Coronary artery (tissue), 2 donors: ENCODE results near the gene RAD51B.

Source experiments
- DNase-seq: peaks from one replicate; pipeline ENCODE4 v3.0.0-alpha.2; 2017; ENCODE audit warnings: low spot score
- H3K27ac ChIP-seq, 2 donors: fragments of 200-600 bp; sonication (generic); one replicate each; pipeline ENCODE4 v1.5.1; 2016 to 2019
- H3K4me3 ChIP-seq: fragments of 200-600 bp; sonication (generic); 2 replicates; pipeline ENCODE4 v1.5.1; 2016; ENCODE audit warnings: mild to moderate bottlenecking, moderate library complexity
- TF ChIP-seq, protein P1 (sequence below): fragments of 200-600 bp; sonication (generic); IDR thresholded peaks from one replicate; pipeline ENCODE4 v1.5.1; 2019; ENCODE audit warnings: antibody characterized with exemption

The RAD51B gene

DNA sequence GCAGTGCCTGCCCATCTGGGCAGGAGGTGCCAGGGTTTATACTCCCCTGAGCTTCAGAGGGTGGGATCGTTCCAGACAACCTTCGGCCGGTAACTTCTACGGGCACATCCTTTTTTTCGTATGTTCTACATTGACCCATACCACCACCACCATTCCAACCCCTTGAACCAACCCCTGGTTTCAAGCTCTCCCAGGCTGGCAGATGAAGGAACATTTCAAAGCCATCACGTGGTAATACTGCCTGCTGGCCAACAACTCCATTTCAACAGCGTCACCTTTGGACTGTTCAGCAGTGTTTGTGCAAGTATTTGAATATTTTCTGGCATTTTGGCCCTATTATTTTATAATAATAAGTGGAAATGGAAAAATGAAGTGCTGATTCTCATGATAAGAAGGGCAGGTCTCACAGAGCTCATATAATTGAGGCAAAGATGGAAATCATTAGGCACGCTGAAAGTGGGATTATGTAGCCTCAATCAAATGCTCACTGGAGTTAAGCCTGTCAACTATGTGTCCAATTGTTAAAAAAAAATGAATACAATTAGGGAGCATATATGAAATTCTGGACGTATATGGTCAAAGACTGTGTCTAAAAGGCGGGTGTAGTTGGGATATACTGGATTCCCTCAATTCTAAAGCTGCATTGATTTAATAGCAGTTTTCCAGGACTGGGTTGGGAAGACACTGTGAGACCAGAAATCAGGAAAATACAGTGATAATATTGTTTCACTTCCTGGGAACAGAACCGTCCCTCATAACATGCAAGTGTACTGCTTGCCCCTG is 811.2 kb downstream of the RAD51B start:
- TF ChIP-seq, protein P1, sequence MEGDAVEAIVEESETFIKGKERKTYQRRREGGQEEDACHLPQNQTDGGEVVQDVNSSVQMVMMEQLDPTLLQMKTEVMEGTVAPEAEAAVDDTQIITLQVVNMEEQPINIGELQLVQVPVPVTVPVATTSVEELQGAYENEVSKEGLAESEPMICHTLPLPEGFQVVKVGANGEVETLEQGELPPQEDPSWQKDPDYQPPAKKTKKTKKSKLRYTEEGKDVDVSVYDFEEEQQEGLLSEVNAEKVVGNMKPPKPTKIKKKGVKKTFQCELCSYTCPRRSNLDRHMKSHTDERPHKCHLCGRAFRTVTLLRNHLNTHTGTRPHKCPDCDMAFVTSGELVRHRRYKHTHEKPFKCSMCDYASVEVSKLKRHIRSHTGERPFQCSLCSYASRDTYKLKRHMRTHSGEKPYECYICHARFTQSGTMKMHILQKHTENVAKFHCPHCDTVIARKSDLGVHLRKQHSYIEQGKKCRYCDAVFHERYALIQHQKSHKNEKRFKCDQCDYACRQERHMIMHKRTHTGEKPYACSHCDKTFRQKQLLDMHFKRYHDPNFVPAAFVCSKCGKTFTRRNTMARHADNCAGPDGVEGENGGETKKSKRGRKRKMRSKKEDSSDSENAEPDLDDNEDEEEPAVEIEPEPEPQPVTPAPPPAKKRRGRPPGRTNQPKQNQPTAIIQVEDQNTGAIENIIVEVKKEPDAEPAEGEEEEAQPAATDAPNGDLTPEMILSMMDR = no peak
- peak overlapping the region; percentile 28 to 59 for H3K27ac ChIP-seq
- DNase-seq = peak; percentile 73
- H3K4me3 ChIP-seq = no peak overlapping the region

DNA sequence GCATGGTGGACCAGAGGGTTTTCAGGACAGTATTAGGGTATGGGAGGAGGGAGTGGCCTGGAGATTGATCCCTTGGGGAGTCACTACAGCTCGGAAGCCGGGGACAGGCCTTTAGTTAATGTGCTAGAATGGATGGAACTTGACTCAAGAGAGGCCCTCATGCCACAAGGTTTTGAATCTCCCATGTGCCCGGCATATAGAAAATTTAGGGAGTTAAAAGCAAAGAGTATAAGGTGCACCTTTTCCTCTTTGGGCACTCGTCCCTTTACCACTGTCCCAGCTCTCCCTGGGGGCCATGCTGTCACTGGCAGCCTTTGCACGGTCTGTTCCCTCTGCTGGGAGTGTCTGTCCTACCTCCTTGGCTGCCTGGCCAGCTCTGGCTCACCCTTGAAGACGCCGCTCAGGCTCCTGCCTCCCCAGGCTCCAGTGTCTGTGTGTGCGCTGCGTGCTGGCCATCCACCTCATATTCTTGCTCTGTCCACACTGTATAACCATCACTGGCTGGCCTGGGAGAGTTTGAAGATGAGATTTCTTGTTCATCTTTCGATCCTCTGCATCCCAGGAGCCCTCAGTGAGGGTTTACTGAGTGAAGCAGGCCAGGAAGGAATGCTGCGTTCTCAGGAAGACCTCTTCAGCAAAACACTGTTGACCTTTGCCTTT is 811.9 kb downstream of the RAD51B start:
- H3K4me3 ChIP-seq = no peak overlapping the region
- DNase-seq = peak; percentile 61
- H3K27ac ChIP-seq = peak overlapping the region; percentile 1 to 59
- TF ChIP-seq, protein P1 = no peak

DNA sequence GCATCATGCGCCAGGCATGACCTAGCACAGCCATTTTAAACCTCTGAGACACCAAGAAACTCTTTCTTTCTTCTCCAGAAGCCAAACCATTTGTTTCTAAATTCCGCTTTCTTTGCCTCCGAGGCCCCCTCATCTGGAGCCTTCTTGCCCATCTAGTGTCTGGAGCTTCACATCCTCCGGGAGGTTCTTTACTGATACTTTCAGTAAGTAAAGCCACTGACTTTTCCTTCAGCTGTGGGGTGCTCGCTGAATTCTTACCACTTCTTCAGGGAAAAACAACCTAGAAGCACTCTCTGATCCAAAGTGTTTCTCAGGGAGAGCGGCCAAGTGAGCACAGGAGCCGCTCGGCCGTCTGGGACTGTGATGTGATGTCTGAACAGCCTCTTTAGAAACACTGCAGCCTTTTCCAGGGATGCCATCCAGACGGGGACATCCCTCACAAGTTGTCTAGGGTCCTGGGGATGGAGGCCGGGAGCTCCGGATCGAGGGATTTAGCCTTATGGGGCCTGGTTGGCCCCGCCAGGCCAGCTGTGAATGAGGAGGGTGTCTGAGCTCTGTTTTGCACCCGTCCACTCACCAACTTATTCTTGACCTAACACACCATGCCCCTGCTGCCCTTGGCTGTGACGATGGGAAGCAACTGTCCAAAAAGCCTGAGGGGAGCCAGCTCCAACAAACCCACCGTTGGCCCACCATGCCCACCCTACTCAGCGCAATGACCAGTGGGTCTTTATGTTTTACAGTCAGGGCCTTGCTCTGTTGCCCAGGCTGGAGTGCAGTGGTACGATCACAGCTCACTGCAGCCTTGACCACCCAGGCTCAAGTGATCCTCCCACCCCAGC is 812.7 kb downstream of the RAD51B start:
- peak; percentile 70 for DNase-seq
- Histone ChIP-seq H3K27ac (peak overlapping the region; percentile 1 to 59), H3K4me3 (no peak overlapping the region)
- TF ChIP-seq, protein P1 = no peak

DNA sequence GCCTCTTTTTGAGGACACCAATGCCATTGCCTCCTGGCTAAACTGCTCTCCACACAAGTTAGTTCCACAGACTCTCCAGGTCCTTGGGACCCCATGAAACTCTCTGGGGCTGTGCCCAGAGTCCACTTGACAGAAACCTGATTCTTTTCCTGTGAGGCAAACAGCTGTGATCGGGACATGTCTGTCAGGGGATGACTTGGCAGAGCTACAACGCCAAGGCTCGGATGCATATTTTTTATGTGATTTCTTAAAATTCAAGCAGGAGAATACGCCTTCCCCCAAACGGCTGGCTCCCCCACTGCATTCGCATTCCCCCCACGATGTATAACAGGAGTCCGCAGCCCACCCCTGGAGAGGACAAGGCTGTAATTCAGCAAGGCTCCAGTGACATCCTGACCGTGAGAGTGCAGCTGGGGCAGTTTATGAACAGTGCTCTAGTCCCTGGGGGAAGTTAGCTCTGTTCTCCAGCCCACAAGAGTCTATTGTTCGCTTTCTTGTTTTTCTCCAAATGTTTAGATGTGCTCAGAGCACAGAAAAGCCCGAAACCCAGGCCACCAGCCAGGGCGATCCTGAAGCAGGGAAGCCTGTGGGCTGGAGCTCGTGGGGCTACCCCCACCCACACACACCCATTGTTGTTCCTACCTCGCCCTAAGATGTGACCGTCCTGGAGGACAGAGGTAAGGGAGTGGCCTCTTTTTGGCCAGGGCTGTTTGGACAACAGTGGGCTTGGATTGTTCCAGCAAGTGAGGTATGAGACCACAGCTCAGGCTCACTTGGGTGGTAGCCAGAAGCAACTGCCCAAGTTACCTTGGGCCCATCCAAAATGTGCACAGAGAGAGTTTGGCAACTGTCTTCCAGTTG is 813.8 kb downstream of the RAD51B start:
- Histone ChIP-seq H3K27ac (peak overlapping the region in 1 of 2 donors; percentile 46), H3K4me3 (no peak overlapping the region)
- DNase-seq = peak; percentile 72
- TF ChIP-seq, protein P1 = no peak

DNA sequence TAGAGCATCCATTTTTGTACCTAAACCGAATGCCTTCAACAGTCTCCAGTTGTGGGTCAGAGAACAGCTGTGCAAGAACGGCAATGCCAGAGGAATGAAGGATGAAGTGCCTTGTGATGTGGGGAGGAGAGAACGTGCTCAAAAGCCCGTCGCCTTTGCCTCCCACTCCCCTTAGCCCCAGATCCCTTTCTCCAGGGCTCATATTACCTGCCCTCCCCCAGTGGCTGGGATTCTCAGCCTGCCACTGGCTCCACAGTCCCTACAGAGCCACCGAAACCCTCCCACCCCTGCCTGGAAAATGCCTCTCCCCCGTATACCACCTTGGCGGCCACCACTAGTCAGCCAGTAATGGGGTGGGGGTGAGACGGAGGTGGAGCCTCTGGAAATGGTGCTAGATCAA is 814.8 kb downstream of the RAD51B start:
- Histone ChIP-seq H3K27ac (no peak overlapping the region), H3K4me3 (no peak overlapping the region)
- DNase-seq = peak; percentile 43
- TF ChIP-seq, protein P1 = no peak

DNA sequence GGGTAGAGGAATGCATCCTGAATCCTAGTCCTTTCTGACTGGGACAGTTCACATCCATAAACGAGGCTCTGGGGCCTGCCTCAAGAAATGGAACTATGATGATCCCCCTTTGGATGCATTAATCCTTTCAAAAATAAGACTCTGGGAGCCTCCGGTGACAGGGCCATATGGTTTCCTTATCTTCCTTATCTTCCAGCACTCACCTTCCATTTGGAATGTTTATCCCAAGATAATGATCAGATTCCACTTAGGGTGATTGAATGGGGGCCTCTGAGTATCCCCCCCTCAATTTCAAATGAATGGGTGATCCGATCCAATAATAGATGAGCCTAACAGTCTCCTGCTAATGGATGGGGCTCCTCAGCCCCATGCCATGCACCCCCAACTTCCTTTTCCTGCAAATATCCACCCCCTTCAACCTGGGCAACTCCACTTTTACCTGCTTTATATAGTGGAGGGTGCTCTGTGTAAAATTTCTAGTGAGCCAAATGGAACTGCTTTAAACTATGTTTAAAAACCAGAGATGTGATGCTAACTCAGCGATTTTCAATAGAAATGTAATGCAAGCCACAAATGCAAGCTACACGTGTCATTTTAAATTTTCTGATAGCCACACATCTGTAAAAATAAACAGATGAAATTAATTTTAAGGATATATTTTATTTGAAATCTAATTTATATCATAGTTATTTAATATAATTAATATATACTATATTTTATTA is 815.5 kb downstream of the RAD51B start:
- no peak for DNase-seq
- TF ChIP-seq, protein P1 = no peak
- Histone ChIP-seq H3K4me3 (no peak overlapping the region), H3K27ac (no peak overlapping the region)
